ENCODE data around the gene GOLGB1. TPM values are rescaled to one million over a fixed set of nuclear protein-coding genes. Genes with fewer than 3 reads are reported as not detected.

GOLGB1 gene
- total and polyA plus RNA-seq, 10 donors, result 7.2 to 87.0 (median 47.8) TPM

- DNase-seq, result no peak
- Histone ChIP-seq H3K27ac (no peak overlapping the region), H3K9me3 (no peaks in the 10 kb centered on the region), H3K27me3 (replicated peaks in 1 of 7) (no peaks in the 10 kb centered on the region), H3K4me1 (no peaks in the 10 kb centered on the region), H3K4me3 (no peak overlapping the region), H3K36me3 (peaks cover 0 to 80% (median 32%) of the 10 kb centered on the region in 6 donors)
- intact Hi-C loops (cut with DNase I; ENCODE audit: low total_unique reads), result no loop called here
- WGBS, 5 donors, result 43 to 100% (median 62%) methylated on average over 1 of the region's 1 CpG
- TF ChIP-seq POLR2A (IDR thresholded peaks at IDR 0.05), result no peak
- TF ChIP-seq, protein P1, sequence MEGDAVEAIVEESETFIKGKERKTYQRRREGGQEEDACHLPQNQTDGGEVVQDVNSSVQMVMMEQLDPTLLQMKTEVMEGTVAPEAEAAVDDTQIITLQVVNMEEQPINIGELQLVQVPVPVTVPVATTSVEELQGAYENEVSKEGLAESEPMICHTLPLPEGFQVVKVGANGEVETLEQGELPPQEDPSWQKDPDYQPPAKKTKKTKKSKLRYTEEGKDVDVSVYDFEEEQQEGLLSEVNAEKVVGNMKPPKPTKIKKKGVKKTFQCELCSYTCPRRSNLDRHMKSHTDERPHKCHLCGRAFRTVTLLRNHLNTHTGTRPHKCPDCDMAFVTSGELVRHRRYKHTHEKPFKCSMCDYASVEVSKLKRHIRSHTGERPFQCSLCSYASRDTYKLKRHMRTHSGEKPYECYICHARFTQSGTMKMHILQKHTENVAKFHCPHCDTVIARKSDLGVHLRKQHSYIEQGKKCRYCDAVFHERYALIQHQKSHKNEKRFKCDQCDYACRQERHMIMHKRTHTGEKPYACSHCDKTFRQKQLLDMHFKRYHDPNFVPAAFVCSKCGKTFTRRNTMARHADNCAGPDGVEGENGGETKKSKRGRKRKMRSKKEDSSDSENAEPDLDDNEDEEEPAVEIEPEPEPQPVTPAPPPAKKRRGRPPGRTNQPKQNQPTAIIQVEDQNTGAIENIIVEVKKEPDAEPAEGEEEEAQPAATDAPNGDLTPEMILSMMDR (IDR thresholded peaks at IDR 0.05 in 8 of 11, conservative IDR thresholded peaks at IDR 0.05 in 3 of 11), result no peak
Measured at GRCh38 chr3:121710347-121710746, 39.2 kb downstream of the GOLGB1 start.

DNA sequence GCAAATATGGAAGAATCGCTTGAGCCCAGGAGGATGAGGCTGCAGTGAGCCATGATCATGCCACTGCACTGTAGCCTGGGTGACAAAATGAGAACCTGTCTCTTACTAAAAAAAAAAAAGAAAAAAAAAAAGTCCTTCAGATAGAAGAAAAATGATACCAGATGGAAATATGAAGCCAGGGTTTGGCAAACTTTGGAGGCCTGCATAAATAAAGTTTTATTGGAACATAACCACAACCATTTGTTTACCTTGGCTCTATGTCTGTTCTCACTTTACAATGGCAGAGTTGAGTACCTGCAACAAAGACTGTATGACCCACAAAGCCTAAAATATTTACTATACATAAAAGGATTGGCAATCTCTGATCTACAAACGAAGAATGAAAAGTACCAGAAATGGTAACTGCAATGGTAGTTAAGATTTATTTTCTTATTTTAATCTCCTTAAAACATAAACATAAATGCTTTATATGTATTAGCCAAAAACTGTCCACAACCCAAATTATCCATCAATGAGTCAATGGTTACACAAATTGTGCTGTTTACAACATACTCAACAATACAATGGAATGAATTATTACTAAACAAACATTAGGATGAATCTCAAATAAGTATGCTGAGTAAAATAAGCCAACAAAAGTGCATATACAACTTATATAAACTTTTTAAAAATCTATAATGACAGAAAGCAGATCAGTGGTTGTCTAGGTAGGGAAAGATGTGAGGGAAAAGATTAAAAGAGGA lies 41.8 kb downstream of the GOLGB1 start:
- Histone ChIP-seq H3K9me3 (no peaks in the 10 kb centered on the region), H3K36me3 (peaks cover 0 to 75% (median 13%) of the 10 kb centered on the region in 6 donors), H3K27ac (no peak overlapping the region), H3K4me1 (no peaks in the 10 kb centered on the region), H3K27me3 (replicated peaks in 1 of 7) (no peaks in the 10 kb centered on the region), H3K4me3 (no peak overlapping the region)
- WGBS, 5 donors, result 91 to 99% (median 97%) methylated on average over 2 of the region's 2 CpGs
- intact Hi-C loops (cut with DNase I; ENCODE audit: low total_unique reads), result no loop called here
- TF ChIP-seq, protein P1 (IDR thresholded peaks at IDR 0.05 in 8 of 11, conservative IDR thresholded peaks at IDR 0.05 in 3 of 11), result no peak
- DNase-seq, result no peak

- no peaks in the 10 kb centered on the region for H3K9me3 ChIP-seq
- no peak overlapping the region for H3K4me3 ChIP-seq
- no peaks in the 10 kb centered on the region for H3K27me3 ChIP-seq (replicated peaks in 1 of 7)
- no peak for DNase-seq
- intact Hi-C loops (cut with DNase I; ENCODE audit: low total_unique reads), result no loop called here
- TF ChIP-seq, protein P1 (IDR thresholded peaks at IDR 0.05 in 8 of 11, conservative IDR thresholded peaks at IDR 0.05 in 3 of 11), result no peak
- no peak for TF ChIP-seq POLR2A (IDR thresholded peaks at IDR 0.05)
- TF ChIP-seq POLR2AphosphoS5 (IDR thresholded peaks at IDR 0.05), result no peak
- no peak overlapping the region for H3K27ac ChIP-seq
- H3K36me3 ChIP-seq, result peaks cover 0 to 78% (median 20%) of the 10 kb centered on the region in 6 donors
- WGBS, 5 donors, result 84 to 95% (median 91%) methylated on average over 5 of the region's 5 CpGs
- H3K4me1 ChIP-seq, result no peaks in the 10 kb centered on the region
Measured at GRCh38 chr3:121705541-121705940, 44.0 kb downstream of the GOLGB1 start.

DNA sequence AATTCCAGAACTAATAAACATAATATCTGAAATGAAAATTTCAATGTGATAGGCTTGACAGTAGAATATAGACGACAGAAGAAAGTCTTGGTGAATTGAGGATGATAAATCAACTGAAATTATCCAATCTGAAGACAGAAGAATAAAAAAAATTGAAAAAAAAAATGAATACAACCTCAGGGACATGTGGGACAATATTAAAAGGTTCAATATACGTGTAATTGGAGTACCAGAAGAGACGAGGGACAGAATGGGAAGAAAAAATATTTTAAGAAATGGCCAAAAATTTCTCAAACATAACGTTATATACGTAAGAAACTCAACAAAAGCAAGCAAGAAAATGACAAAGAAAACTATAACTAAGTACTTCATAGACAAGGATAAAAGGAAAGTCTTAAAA lies 45.6 kb downstream of the GOLGB1 start:
- 94 to 99% (median 97%) methylated on average over 5 of the region's 5 CpGs for WGBS, 5 donors
- Histone ChIP-seq H3K36me3 (peaks cover 0 to 90% (median 25%) of the 10 kb centered on the region in 6 donors), H3K27me3 (replicated peaks in 1 of 7) (no peaks in the 10 kb centered on the region)

More for the DNA sequence above, 45.6 kb downstream of the GOLGB1 start:
- Histone ChIP-seq H3K4me3 (no peak overlapping the region), H3K27ac (no peak overlapping the region), H3K9me3 (no peaks in the 10 kb centered on the region), H3K4me1 (peaks cover 0 to 4% (median 0%) of the 10 kb centered on the region in 6 donors)
- TF ChIP-seq, protein P1 (IDR thresholded peaks at IDR 0.05 in 8 of 11, conservative IDR thresholded peaks at IDR 0.05 in 3 of 11), result no peak
- TF ChIP-seq POLR2AphosphoS5 (IDR thresholded peaks at IDR 0.05) (no peak), POLR2A (IDR thresholded peaks at IDR 0.05) (no peak)
- intact Hi-C loops (cut with DNase I; ENCODE audit: low total_unique reads), result no loop called here
- no peak for DNase-seq
